GM19455 (cell line): ENCODE results near the gene HMCN2.

Experiments used
- ATAC-seq: cut with Tn5 transposase; IDR thresholded peaks from one replicate; pipeline ENCODE4 v1.9.1; 2021; ENCODE audit not compliant: unreplicated experiment

The HMCN2 gene

GRCh38 chr9:130461218-130461630 is 195.7 kb downstream of the HMCN2 start:
- ATAC-seq = no peak

DNA sequence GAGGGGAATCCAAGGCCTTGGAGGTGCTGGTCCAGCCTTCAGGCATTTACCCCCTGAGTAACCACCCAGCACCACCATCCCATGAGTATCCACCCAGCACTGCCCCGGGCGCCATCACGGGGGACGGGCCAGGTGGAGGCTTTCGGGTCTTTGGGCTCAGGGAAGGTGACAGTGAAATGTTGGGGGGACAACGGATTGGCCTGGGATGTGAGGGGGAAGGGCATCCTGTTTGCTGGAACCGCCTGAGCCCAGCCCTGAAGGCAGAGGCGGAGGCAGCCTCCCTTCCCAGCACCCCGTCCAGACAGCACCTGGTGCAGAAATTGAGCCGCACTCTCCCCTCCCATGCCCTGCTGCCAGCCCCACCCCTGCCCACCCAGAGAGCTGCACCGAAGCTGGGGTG is 196.2 kb downstream of the HMCN2 start:
- ATAC-seq = no peak

DNA sequence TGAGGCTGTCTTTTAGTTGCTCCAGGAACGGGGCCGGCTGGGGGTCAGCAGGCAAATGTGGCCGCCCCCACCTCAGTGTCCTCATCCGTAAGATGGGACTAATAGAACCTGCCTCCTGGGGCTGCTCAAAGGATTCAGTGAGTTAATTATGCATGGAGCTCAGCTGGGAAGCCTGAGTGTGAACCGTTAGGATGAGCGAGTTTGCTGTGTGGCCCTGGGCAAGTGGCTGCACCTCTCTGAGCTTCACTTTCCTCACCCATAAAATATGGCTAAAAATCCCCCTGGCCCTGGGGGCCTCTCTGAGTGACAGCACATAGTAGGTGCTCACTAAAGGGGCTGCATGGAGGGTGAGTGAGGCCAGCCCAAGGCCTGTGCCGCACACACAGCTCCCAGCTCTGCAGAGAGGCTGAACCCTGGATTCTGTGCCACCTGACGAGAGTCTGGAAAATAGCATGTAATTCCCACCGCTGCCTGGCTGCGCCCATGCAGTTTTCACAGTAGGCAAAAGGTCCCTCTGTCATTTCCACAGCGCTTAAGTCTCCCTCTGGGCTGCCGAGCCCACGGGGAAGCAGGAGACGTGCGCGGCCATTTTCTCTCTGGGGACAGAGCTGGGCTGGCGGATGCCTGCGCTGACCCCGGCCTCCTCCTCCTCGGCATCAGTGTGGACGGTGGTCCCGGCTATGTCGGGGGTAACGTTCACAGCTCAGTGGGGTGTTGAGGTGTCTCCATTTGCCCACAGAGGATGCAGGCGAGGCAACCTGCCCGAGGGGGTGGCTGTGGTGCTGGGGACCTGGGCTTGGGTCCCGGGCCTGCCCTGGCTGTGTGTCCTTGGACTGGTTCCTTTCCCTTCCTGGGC is 197.4 kb downstream of the HMCN2 start:
- ATAC-seq = no peak

GRCh38 chr9:130463763-130464745 is 198.5 kb downstream of the HMCN2 start:
- no peak for ATAC-seq

DNA sequence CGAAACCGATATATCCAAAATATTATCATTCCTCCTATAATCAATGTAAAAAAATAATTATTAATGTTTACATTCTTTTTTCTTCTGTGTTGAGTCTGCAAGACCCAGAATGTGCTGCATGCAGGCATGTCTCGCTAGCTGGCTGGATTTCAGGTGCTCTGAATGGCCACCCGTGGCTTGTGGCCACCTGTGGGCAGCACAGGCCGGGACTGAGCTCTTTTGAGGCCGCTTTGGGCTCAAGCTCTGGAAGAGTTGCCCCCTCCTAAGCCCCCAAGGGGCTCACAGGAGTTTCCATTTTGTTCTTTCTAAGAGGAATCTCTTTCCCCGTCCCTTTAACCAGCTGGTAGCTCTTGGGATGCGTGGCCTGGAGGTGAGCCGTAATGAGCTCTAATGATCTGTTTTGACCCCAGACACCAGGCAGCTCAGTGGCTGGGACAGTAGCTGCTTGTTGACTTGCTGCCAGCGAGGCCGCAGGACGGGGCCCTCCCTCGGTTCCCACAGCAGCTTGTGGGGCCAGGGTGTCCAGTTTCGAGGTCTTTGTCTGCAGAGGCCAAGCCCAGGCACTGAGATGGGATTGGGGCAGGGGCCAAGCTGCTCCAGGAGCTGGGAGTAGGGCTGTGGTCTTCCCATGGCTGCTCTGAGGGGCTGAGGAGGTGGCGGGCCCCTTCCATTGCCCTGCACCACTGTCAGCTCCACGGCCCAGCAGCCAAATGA is 200.0 kb downstream of the HMCN2 start:
- no peak for ATAC-seq

DNA sequence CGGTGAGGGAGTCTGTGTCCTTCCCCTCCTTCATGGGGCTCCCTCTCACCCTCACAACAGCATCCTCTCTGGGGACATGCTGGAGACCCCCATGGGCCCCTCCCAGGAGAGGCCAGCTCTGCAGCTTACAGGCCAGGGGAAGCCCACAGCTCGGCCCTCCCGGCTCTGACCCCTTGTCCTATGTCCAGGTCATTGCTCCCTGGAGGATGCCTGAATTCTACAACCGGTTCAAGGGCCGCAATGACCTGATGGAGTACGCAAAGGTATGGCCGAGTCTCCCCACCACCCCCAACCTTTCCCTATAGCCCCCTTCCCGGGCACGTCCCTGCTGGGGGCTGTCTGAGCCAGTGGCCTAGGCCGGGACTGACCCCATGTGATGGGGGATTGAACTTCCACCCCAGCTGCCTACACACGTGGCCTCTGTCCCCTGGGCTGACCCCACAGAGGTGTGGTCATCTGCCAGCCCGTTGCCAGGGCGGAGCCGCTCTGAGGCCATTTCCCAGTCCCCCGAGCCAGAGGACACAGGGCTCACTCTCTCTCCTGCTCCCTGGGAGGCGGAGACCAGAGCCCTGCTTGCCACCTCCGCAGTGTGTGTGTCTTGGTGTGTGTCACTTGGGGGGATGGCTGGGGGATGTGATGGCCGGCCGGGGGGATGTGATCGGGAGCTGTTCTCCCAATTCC is 201.1 kb downstream of the HMCN2 start:
- no peak for ATAC-seq

- no peak for ATAC-seq
Observed at GRCh38 chr9:130467316-130467715, 201.8 kb downstream of the HMCN2 start.

- no peak for ATAC-seq
Observed at GRCh38 chr9:130468566-130468965, 203.0 kb downstream of the HMCN2 start.

- ATAC-seq = no peak
Observed at GRCh38 chr9:130470269-130470668, 204.7 kb downstream of the HMCN2 start.

DNA sequence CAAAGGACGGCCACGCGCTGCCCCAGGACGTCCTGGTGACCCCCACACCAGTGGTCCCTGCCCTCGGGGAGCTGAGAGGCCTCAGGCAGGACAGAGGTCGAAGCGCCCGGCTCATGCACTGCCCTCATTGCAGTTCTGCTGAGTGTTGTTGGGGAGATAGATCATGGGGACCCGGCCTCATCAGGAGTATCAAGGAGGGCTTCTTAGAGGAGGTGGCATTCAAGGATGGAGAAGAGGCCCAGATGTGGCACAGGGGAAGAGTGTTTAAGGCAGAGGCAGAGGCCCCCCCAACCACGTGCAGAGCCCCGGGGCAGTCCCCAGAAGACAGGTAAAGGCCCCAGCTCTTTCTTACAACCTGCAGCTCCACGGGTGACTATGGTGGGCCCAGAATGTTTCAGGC is 205.4 kb downstream of the HMCN2 start:
- no peak for ATAC-seq

- no peak for ATAC-seq
Observed at GRCh38 chr9:130471411-130472183, 206.0 kb downstream of the HMCN2 start.

DNA sequence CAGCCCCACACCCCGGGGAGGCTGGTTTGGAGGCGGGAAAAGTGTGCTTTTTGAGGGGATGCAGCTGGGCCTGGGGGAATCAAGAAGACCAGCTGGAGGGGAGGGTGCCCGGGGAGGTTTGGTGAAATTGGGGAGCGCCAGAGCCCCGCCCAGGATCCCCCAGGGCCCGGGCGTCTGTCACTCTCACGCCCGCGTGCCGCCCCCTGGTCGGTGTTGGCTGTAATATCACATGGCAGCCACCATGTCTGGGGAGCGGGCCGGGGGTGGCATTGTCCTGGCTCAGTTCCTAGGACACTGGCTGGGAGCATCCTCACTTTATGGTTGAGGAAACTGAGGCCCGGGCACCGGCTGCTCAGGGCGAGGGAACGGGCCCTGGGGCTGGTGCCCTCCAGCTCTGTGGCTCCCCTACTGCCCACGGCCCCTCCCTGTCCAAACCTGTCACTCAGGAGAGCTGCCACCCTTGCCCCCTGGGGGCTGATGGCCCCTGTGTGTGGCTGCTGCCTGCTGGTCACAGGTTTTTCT is 206.7 kb downstream of the HMCN2 start:
- no peak for ATAC-seq

- no peak for ATAC-seq
Observed at GRCh38 chr9:130473009-130473408, 207.4 kb downstream of the HMCN2 start.

- ATAC-seq = no peak
Observed at GRCh38 chr9:130473566-130473965, 208.0 kb downstream of the HMCN2 start.

- ATAC-seq = no peak
Observed at GRCh38 chr9:130474106-130474505, 208.5 kb downstream of the HMCN2 start.

DNA sequence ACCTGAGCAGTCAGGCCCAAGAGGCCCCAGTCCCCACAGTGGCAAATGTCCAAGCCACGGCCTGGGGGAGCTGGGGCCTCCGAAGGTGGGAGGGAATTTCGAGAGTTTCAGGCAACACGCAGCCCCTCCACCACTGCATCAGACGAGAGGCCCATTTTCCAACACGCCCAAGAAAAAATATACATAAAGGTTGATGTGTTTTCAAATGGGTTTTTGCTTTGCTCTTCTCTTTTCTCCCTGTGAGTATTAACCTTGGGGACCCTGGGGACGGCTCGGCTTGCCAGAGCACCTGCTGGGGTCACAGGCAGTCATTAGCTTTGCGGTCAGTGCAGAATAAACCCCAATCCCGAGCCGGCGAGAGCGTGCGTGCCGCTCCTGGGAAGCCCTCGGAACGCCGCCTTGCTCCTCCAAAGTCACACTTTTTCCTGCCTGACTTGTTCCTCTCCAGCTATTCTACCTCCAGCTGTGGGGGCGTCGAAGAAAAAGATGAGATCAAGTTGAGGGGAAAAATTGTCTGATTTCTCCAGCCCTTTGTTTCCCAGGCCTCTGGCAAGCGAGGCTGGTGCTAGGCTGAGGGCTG is 210.7 kb downstream of the HMCN2 start:
- no peak for ATAC-seq

DNA sequence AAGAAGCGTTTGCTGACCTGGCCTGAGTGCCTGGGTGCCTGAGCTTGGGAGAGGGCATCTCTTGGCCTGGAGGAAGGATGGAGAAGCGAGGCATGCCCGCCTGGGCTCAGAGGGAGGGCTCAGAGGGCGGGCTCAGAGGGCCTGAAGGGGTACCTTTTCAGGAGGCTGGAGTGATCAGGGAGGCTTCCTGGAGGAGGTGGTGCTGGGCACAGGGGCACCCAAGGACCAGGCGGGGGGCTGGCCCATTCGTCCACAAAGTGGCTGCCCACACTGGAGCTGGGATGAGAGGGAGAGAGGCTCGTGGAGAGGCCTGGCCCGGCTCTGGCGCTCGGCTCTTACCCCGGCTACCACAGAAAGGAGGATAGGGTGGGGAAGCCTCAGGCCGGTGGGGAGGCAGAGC is 212.0 kb downstream of the HMCN2 start:
- no peak for ATAC-seq

- ATAC-seq = no peak
Observed at GRCh38 chr9:130478152-130478551, 212.6 kb downstream of the HMCN2 start.
